Measurements from ENCODE around the gene ASB2. TPM values are rescaled to one million over a fixed set of nuclear protein-coding genes. Genes with fewer than 3 reads are reported as not detected.

The ASB2 gene
- total RNA-seq, 2 donors from 2014 or later: 47.2 to 48.3 TPM

DNA sequence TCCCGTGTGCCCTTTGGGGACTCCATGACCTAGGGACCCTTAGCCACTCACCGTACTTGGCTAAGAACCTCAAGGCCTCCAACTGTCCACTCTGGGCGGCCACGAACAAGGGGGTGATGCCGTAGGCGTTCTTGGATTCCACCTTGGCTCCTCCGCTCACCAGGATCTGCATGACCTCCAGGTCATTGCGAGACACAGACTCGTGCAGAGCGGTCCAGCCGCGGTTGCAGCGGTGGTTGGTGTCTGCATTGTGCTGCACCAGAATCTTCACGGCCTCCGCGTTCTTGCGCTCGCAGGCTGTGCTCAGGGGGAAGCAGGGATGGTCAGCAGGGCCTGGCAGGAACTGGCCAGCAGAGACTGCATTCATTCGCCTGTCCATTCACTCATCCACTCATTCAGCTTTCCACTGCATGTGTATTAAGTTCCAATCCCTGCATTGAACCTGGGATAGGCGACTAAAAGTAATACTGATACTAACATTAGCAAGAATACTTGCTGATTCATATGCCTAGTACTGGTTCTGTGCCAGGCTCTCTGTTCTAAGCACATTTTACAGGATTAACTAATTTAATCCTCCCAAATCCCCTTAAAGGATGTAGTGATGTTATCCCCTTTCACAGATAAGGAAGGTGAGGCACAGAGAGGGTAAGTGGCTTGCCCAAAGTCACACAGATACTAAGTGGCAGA, 25.3 kb downstream of the ASB2 start:
- Histone ChIP-seq H3K27me3 (replicated peaks; ENCODE audit: insufficient read depth) (no peaks in the 10 kb centered on the region), H3K4me1 (ENCODE audit: control insufficient read depth in 1 of 2, low read depth in 2 of 2) (peaks cover 5 to 24% of the 10 kb centered on the region in 2 donors), H3K9me3 (no peaks in the 10 kb centered on the region), H3K36me3 (peaks cover 68% of the 10 kb centered on the region), H3K27ac (no peak overlapping the region), H3K4me3 (no peak overlapping the region)
- DNase-seq (ENCODE audit: low spot score): no peak
- TF ChIP-seq, protein P1, sequence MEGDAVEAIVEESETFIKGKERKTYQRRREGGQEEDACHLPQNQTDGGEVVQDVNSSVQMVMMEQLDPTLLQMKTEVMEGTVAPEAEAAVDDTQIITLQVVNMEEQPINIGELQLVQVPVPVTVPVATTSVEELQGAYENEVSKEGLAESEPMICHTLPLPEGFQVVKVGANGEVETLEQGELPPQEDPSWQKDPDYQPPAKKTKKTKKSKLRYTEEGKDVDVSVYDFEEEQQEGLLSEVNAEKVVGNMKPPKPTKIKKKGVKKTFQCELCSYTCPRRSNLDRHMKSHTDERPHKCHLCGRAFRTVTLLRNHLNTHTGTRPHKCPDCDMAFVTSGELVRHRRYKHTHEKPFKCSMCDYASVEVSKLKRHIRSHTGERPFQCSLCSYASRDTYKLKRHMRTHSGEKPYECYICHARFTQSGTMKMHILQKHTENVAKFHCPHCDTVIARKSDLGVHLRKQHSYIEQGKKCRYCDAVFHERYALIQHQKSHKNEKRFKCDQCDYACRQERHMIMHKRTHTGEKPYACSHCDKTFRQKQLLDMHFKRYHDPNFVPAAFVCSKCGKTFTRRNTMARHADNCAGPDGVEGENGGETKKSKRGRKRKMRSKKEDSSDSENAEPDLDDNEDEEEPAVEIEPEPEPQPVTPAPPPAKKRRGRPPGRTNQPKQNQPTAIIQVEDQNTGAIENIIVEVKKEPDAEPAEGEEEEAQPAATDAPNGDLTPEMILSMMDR (IDR thresholded peaks at IDR 0.05): no peak
- ATAC-seq (ENCODE audit: insufficient number of reproducible peaks, low FRiP score, low read depth): no peak

DNA sequence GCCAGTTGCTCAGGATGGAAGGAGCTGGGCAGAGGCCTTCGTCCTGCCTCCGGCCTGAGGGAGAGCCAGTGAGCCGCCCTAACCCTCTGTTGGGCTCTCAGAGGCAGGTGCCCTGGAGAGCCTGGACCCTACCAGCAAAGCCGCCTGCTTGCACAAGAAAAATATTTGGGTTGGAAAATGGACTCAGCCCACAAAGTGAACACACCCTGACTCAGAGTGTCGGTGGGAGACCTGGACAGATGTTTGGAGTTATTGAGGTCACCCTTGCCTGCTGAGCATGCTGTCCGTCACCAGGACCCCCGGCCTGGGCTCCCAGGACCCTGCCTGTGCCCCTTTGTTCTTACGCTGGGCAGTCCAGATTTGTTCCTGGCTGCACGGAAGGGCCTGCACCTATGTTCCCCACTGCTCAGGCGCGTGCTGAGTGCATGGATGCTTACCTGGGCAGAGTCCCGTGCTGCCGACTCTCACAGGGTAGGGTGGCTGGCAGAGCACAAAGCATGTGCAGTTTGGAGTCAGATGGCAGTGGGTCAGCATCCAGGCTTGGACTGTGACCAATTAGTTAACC, 26.8 kb downstream of the ASB2 start:
- ATAC-seq (ENCODE audit: insufficient number of reproducible peaks, low FRiP score, low read depth): no peak
- peak overlapping the region; percentile 34 to 49 for H3K27ac ChIP-seq
- H3K4me1 ChIP-seq (ENCODE audit: control insufficient read depth in 1 of 2, low read depth in 2 of 2): peaks cover 0 to 16% of the 10 kb centered on the region in 2 donors
- H3K36me3 ChIP-seq: peaks cover 74% of the 10 kb centered on the region
- no peaks in the 10 kb centered on the region for H3K27me3 ChIP-seq (replicated peaks; ENCODE audit: insufficient read depth)
- DNase-seq (ENCODE audit: low spot score): no peak
- no peak overlapping the region for H3K4me3 ChIP-seq
- TF ChIP-seq, protein P1 (IDR thresholded peaks at IDR 0.05): no peak
- no peaks in the 10 kb centered on the region for H3K9me3 ChIP-seq

DNA sequence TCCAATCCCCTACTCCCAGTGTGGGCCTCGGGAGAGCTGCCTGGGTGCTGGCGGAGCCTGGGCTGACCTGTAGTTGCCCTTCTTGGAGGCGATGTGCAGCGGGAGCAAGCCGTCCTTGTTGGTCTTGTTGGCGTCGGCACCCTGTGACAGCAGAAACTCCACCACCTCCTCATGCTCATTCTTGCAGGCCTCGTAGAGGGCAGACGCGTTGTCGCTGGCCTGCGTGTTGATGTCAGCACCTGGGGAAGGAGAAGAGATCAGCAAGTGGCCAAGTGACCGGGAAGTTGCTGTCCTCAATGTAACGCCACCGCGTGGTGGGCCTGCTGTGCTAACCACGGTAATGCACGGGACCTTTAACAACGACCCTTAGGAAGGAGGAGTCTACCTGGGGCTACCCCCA, 29.1 kb downstream of the ASB2 start:
- no peak overlapping the region for H3K4me3 ChIP-seq
- DNase-seq (ENCODE audit: low spot score): no peak
- no peak for ATAC-seq (ENCODE audit: insufficient number of reproducible peaks, low FRiP score, low read depth)
- H3K36me3 ChIP-seq: peaks cover 73% of the 10 kb centered on the region
- H3K4me1 ChIP-seq (ENCODE audit: control insufficient read depth in 1 of 2, low read depth in 2 of 2): peaks cover 0 to 20% of the 10 kb centered on the region in 2 donors
- TF ChIP-seq, protein P1 (IDR thresholded peaks at IDR 0.05): no peak
- H3K27me3 ChIP-seq (replicated peaks; ENCODE audit: insufficient read depth): no peaks in the 10 kb centered on the region
- H3K9me3 ChIP-seq: no peaks in the 10 kb centered on the region
- no peak overlapping the region for H3K27ac ChIP-seq

DNA sequence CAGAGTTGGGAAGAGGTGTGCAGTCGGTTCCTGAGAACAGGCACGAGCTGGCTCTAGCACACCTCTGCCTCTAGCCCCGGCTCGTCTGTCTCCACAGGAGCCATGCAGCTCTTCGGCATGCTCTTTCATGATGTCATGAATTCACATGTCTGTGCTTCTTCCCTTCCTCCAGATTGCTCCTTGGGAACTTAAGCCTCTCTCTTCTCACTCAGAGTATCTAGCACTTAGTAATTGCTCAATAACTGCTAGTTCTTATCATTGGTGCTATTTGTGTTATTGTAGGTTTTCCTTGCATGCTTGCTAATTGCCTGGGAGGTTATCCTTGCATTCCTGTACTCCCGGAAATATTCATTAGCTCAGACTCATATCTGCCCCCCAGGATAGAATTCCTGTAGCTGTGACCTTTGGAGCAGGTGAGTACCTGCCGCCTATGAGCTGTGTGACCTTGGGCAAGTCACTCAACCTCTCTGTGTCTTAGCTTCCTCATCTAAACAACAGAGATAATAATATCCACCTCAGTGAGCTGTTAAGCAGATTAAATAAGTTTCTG, 29.8 kb downstream of the ASB2 start:
- ATAC-seq (ENCODE audit: insufficient number of reproducible peaks, low FRiP score, low read depth): no peak
- peaks cover 0 to 22% of the 10 kb centered on the region in 2 donors for H3K4me1 ChIP-seq (ENCODE audit: control insufficient read depth in 1 of 2, low read depth in 2 of 2)
- no peaks in the 10 kb centered on the region for H3K9me3 ChIP-seq
- no peak for DNase-seq (ENCODE audit: low spot score)
- H3K27me3 ChIP-seq (replicated peaks; ENCODE audit: insufficient read depth): no peaks in the 10 kb centered on the region
- no peak overlapping the region for H3K27ac ChIP-seq
- no peak overlapping the region for H3K4me3 ChIP-seq
- peaks cover 70% of the 10 kb centered on the region for H3K36me3 ChIP-seq
- TF ChIP-seq, protein P1 (IDR thresholded peaks at IDR 0.05): no peak

DNA sequence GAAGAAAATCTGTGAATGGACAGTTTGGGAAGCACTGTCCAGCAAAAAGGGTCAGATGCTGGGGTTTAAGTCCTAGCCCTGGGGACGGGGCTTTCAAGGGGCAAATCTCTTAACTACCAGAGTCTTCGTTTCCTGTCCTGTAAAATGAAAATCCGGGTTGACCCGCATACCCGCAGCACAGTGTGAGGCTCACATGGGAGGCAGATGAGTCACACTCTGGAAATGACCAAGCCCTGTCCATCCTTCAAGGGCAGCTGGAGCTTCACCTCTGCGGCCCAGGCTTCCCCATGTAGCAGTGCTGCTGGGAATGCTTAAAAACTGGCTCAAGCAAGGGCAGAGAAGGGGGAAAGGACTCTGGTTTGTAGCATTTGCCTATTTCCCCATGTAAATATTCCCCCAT, 30.3 kb downstream of the ASB2 start:
- TF ChIP-seq, protein P1 (IDR thresholded peaks at IDR 0.05): no peak
- Histone ChIP-seq H3K9me3 (no peaks in the 10 kb centered on the region), H3K27me3 (replicated peaks; ENCODE audit: insufficient read depth) (no peaks in the 10 kb centered on the region), H3K4me3 (no peak overlapping the region), H3K4me1 (ENCODE audit: control insufficient read depth in 1 of 2, low read depth in 2 of 2) (peaks cover 4 to 24% of the 10 kb centered on the region in 2 donors), H3K27ac (no peak overlapping the region), H3K36me3 (peaks cover 69% of the 10 kb centered on the region)
- DNase-seq (ENCODE audit: low spot score): no peak
- no peak for ATAC-seq (ENCODE audit: insufficient number of reproducible peaks, low FRiP score, low read depth)

Measured in thoracic aorta (tissue), 2 donors.